Skin epidermis (tissue), 12 donors: ENCODE data around the gene NBPF6.
"Not testable (repeated sequence)": the region's sequence is repeated elsewhere in the genome, so short reads cannot be mapped to it uniquely, and the experiment has no call there.

ENCODE experiments used
- H3K27ac ChIP-seq, 21 experiments: fragments of 200-600 bp; sonication (generic) in 11 of 21; one replicate each; pipeline ENCODE4 v1.5.0; 2020; ENCODE audit warnings: mild to moderate bottlenecking in 3 of 21, inconsistent platforms in 2 of 21, moderate library complexity in 2 of 21
- H3K4me3 ChIP-seq, 7 experiments: fragments of 200-600 bp; sonication (generic) in 2 of 7; one replicate each; pipeline ENCODE4 v1.5.0; 2020; ENCODE audit warnings: inconsistent platforms in 2 of 7, mild to moderate bottlenecking in 2 of 7, moderate library complexity in 1 of 7

Gene NBPF6

DNA sequence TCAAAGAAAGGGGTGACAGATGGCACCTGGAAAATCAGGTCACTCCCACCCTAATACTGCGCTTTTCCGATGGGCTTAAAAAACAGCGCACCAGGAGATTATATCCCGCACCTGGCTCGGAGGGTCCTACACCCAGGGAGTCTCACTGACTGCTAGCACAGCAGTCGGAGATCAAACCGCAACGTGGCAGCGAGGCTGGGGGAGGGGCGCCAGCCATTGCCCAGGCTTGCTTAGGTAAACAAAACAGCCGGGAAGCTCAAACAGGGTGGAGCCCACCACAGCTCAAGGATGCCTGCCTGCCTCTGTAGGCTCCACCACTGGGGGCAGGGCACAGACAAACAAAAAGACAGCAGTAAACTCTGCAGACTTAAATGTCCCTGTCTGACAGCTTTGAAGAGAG is 36.6 kb downstream of the NBPF6 start:
- not testable (repeated sequence) for H3K4me3 ChIP-seq, H3K27ac ChIP-seq

DNA sequence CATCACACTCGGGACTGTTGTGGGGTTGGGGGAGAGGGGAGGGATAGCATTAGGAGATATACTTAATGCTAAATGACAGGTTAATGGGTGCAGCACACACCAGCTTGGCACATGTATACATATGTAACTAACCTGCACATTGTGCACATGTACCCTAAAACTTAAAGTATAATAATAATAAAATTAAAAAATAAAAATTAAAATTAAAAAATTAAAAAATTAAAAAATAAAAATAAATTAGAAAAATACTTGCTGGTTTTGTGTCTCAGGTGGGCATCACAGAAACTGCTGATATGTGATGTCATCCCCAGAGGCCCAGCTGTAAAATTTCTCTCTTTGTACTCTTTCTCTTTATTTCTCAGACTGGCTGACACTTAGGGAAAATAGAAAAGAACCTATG is 44.9 kb downstream of the NBPF6 start:
- H3K27ac ChIP-seq, H3K4me3 ChIP-seq: not testable (repeated sequence)

- H3K27ac ChIP-seq, H3K4me3 ChIP-seq: not testable (repeated sequence)
Observed at GRCh38 chr1:108496856-108497255, 46.7 kb downstream of the NBPF6 start.

- H3K4me3 ChIP-seq, result no peak overlapping the region
Observed at GRCh38 chr1:108502138-108502537, 52.0 kb downstream of the NBPF6 start.

DNA sequence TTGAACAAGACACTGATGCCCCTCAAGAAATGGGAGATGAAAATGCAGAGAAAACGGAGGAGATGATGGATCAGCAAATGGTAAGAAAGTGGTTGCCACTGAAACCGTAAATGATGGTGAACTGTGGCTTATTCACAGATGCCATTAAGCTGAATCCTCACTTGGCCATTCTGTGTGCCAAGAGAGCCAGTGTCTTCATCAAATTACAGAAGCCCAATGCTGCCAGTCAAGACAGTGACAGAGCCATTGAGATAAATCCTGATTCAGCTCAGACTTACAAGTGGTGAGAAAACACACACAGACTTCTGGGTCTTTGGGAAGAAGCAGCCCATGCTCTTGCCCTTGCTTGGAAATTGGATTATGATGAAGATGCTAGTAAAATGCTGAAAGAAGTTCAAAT is 52.5 kb downstream of the NBPF6 start:
- Histone ChIP-seq H3K27ac (no peak overlapping the region), H3K4me3 (no peak overlapping the region)

More at GRCh38 chr1:108502138-108502537, 52.0 kb downstream of the NBPF6 start:
- no peak overlapping the region for H3K27ac ChIP-seq

DNA sequence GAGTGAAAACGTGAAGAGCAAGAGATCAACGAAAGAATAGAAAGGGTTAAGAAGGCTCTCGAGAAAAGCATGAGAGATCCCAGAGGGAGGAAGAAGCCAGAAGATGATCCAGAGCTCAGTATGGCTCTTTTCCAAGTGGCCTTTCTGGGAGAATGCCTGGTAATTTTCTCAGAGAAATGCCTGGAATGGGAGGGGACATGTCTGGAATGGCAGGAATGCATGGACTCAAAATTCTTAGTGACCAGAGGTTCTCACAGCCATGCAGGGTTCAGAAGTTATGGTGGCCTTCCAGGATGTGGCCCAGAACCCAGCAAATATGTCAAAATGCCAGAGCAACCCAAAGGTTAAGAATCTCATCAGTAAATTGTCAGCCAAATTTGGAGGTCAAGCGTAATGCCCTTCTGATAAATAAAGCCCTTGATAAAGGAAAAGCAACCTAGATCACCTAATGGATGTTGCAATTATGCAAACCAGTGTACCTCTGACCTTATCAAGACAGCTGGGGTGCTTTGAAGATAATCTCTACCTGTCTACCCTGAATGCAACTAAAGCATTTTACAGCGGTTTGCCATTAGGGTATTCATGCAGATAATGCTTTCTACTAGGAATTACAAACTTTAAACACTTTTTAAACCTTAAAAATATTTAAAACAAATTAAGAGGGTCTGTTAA is 53.1 kb downstream of the NBPF6 start:
- Histone ChIP-seq H3K27ac (no peak overlapping the region), H3K4me3 (no peak overlapping the region)

GRCh38 chr1:108504447-108504846 is 54.3 kb downstream of the NBPF6 start:
- H3K27ac ChIP-seq, result no peak overlapping the region
- H3K4me3 ChIP-seq, result no peak overlapping the region

- Histone ChIP-seq H3K4me3 (no peak overlapping the region), H3K27ac (no peak overlapping the region)
Observed at GRCh38 chr1:108505763-108506070, 55.6 kb downstream of the NBPF6 start.

- Histone ChIP-seq H3K27ac (no peak overlapping the region), H3K4me3 (no peak overlapping the region)
Observed at GRCh38 chr1:108511764-108512163, 61.6 kb downstream of the NBPF6 start.

DNA sequence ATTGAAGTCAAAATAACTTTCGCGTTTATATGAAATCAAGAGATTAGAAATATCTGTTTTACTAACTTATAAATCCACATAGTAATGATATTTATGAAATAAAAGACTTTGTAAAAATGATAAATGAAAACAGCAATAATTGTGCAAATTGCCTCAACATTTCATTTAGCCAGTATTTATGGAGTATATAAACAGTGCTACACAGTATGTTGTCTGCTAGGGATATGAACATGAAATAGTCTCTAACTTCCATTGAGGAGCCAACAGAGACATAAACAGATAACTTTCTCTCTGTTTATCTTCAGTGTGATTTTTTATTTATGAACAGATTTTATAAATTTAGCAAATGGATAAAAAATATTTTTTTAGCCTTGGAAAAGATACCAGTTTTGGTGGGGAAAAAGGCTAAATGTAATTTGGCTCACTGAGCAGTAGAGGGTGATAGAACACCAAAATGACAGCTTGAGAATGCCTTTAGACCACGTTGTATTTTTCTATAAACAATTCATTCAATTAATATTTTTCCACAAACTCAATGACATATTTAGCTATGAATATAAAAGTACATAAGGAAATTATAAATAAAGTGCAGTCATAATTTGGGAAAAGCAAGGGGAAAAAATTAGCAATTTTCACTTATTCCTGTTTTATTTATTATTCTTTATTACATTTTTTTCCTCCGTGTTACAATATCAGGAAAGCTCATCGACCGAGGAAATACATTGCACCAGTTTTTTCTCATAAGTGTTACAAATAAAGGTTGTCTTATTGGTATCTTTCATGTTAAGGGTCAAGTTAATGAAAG is 62.3 kb downstream of the NBPF6 start:
- Histone ChIP-seq H3K27ac (no peak overlapping the region), H3K4me3 (no peak overlapping the region)

DNA sequence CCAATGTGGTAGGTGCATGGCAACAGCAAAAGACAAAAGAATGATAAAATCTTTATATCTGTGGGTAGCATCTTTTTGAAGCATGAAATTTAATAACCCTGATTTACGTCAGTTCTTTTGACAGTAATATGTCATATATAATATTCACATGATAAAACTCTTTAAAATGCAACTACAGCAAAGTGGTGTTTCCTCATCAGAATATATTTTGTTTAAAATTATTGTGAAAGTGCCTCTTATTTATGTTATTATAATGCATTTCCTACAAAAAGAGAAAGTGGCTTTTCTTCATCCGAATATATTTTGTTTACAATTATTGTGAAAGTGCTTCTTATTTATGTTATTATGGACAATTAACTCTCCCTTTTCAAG is 62.9 kb downstream of the NBPF6 start:
- no peak overlapping the region for H3K4me3 ChIP-seq
- no peak overlapping the region for H3K27ac ChIP-seq

GRCh38 chr1:108513914-108514313 is 63.8 kb downstream of the NBPF6 start:
- not testable (repeated sequence) for H3K27ac ChIP-seq, H3K4me3 ChIP-seq

DNA sequence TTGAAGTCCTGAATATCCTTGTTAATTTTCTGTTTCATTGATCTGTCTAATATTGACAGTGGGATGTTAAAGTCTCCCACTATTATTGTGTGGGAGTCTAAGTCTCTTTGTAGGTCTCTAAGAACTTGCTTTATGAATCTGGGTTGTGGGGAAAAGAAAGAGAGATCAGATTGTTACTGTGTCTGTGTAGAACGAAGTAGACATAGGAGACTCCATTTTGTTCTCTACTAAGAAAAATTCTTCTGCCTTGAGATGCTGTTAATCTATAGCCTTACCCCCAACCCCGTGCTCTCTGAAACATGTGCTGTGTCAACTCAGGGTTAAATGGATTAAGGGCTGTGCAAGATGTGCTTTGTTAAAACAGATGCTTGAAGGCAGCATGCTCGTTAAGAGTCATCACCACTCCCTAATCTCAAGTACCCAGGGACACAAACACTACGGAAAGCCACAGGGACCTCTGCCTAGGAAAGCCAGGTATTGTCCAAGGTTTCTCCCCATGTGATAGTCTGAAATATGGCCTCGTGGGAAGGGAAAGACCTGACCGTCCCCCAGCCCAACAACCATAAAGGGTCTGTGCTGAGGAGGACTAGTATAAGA is 67.3 kb downstream of the NBPF6 start:
- H3K27ac ChIP-seq, H3K4me3 ChIP-seq: not testable (repeated sequence)
